ENCODE data around the gene CST9L. TPM values are rescaled to one million over a fixed set of nuclear protein-coding genes. Genes with fewer than 3 reads are reported as not detected.

Gene CST9L
- total RNA-seq, 1 experiment from 2014 or later, result not detected

DNA sequence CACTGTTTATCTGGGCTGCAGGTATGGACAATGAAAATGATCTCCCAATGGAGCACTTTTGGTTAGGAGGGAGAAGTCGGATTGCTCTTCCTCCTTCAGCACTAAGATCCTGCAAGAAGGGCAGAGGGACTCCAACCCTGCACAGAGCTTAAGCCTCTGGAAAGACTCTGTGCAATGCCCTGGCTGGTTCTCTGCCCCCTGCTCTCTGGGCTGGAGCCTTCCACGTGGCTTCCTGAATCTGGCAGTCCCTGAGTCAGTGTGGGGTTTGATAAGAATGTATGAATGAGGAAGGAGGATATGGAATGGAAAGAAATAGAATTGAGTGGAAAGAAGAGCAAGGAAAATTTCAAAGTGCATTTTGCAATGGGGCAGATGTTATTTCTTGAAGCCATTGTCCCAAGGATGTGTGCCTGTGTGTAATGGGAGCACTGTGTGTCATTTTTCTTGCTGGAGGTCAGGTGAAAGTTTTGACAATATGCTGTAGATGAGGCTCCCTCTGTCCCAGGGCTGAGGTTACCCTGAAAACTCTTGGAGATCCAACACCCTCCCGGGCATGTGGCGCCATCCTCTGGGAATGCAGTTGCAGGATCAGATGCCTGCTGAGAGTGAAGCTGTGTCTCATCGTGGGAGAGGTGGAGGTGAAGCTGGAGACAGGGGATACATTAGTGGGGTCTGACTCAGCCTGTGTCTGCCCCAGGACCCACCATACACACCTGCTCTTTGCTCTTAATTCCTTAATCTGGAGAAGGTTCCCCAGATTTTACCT is 16.3 kb upstream of the CST9L start:
- Histone ChIP-seq H2AFZ (ENCODE audit: low read depth, low read length, poor library complexity, severe bottlenecking) (no peak overlapping the region), H3K9me2 (ENCODE audit: insufficient read depth) (no peaks in the 10 kb centered on the region), H3K4me2 (ENCODE audit: low read length) (no peak overlapping the region), H3K9ac (ENCODE audit: low read length) (no peak overlapping the region), H3K27me3 (ENCODE audit: insufficient read depth, low read length) (peaks cover 8% of the 10 kb centered on the region; the same call in 1 of the 2 replicates), H3K27ac (ENCODE audit: low read depth, low read length) (no peak overlapping the region), H3K9me3 (ENCODE audit: control insufficient read depth in 1 of 2, insufficient read depth in 1 of 2, low read depth in 1 of 2, low read length in 2 of 2) (no peaks in the 10 kb centered on the region), H3K4me3 (replicated peaks in 1 of 2; ENCODE audit: low read depth in 1 of 2, low read length in 2 of 2) (no peak overlapping the region), H3K36me3 (ENCODE audit: control insufficient read depth in 1 of 2, insufficient read depth in 2 of 2, low read length in 2 of 2) (no peaks in the 10 kb centered on the region), H4K20me1 (ENCODE audit: insufficient read depth) (no peaks in the 10 kb centered on the region), H3K4me1 (ENCODE audit: control insufficient read depth in 1 of 2, insufficient read depth in 2 of 2, low read length in 2 of 2) (no peaks in the 10 kb centered on the region), H3K79me2 (ENCODE audit: insufficient read depth, low read length) (no peaks in the 10 kb centered on the region)
- ATAC-seq (no peak), DNase-seq (ENCODE audit: low read depth, low spot score) (no peak)
- CTCF ChIA-PET, result interaction anchor here (0.7 kb wide), 1 partner anchor 138 kb away, joined by 3 read pairs; no protein-coding TSS in a partner anchor
- RAD21 ChIA-PET (ENCODE audit: low non-redundant PET in 1 of 2, low total read pairs in 2 of 2, uncharacterized antibody in 2 of 2, unreplicated experiment in 2 of 2), result no interaction called here
- TF ChIP-seq POLR2AphosphoS5 (IDR thresholded peaks at IDR 0.05; ENCODE audit: low read depth, low read length), result no peak
- no peak for TF ChIP-seq CBX3 (IDR thresholded peaks at IDR 0.05; ENCODE audit: low read depth)
- TF ChIP-seq, protein P1, sequence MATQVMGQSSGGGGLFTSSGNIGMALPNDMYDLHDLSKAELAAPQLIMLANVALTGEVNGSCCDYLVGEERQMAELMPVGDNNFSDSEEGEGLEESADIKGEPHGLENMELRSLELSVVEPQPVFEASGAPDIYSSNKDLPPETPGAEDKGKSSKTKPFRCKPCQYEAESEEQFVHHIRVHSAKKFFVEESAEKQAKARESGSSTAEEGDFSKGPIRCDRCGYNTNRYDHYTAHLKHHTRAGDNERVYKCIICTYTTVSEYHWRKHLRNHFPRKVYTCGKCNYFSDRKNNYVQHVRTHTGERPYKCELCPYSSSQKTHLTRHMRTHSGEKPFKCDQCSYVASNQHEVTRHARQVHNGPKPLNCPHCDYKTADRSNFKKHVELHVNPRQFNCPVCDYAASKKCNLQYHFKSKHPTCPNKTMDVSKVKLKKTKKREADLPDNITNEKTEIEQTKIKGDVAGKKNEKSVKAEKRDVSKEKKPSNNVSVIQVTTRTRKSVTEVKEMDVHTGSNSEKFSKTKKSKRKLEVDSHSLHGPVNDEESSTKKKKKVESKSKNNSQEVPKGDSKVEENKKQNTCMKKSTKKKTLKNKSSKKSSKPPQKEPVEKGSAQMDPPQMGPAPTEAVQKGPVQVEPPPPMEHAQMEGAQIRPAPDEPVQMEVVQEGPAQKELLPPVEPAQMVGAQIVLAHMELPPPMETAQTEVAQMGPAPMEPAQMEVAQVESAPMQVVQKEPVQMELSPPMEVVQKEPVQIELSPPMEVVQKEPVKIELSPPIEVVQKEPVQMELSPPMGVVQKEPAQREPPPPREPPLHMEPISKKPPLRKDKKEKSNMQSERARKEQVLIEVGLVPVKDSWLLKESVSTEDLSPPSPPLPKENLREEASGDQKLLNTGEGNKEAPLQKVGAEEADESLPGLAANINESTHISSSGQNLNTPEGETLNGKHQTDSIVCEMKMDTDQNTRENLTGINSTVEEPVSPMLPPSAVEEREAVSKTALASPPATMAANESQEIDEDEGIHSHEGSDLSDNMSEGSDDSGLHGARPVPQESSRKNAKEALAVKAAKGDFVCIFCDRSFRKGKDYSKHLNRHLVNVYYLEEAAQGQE (IDR thresholded peaks at IDR 0.05; ENCODE audit: low read depth), result no peak
- TF ChIP-seq RAD21 (IDR thresholded peaks at IDR 0.05; ENCODE audit: low read depth), result peak; percentile 23; the same call in 1 of the 2 replicates
- TF ChIP-seq CEBPB (IDR thresholded peaks at IDR 0.05; ENCODE audit: low read depth), result no peak
- no peak for TF ChIP-seq POLR2A (IDR thresholded peaks at IDR 0.05; ENCODE audit: borderline replicate concordance, extremely low read depth, insufficient read depth, insufficient read length)
- POLR2A ChIA-PET, result no interaction called here
- no TSS peak for BruUV-seq (replicated peaks)
- intact Hi-C loops (cut with micrococcal nuclease), result no loop called here
